ENCODE measurements around the gene OGFOD3.
"Not testable (repeated sequence)": the region's sequence is repeated elsewhere in the genome, so short reads cannot be mapped to it uniquely, and the experiment has no call there.

DNA sequence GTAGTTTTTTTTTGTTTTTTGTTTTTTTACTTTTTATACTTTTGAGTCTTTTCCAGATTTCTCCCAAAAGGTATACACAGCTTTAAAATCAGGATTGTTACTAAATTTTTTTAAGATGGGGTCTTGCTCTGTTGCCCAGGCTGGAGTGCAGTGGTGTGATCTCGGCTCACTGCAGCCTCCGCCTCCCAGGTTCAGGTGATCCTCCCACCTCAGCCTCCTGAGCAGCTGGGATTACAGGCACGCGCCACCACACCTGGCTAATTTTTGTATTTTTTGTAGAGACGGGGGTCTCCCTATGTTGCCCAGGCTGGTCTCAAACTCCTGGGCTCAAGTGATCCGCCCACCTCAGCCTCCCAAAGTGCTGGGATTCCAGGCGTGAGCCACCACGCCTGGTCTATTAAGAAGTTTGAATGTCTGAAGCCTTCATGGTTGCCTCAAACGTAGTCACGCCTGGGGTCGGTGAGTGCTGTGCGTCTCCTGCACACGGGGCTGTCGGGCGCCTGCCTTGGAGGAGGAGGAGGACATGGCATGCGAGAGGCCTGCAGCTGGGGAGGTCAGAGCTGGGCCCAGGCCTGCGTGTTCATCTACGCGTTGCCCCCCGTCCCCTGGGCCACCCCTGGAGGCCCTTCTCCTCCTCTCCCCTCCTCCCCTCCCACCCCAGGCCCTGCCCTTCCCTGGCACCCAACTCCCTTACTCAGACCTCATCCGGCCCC lies 36.0 kb downstream of the OGFOD3 start:
- TF ChIP-seq, protein P1, sequence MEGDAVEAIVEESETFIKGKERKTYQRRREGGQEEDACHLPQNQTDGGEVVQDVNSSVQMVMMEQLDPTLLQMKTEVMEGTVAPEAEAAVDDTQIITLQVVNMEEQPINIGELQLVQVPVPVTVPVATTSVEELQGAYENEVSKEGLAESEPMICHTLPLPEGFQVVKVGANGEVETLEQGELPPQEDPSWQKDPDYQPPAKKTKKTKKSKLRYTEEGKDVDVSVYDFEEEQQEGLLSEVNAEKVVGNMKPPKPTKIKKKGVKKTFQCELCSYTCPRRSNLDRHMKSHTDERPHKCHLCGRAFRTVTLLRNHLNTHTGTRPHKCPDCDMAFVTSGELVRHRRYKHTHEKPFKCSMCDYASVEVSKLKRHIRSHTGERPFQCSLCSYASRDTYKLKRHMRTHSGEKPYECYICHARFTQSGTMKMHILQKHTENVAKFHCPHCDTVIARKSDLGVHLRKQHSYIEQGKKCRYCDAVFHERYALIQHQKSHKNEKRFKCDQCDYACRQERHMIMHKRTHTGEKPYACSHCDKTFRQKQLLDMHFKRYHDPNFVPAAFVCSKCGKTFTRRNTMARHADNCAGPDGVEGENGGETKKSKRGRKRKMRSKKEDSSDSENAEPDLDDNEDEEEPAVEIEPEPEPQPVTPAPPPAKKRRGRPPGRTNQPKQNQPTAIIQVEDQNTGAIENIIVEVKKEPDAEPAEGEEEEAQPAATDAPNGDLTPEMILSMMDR (IDR thresholded peaks at IDR 0.05), result not testable (repeated sequence)
- not testable (repeated sequence) for TF ChIP-seq EP300 (IDR thresholded peaks at IDR 0.05)

Measured in suprapubic skin (tissue), 3 donors.